ENCODE results near the gene CDPF1.

DNA sequence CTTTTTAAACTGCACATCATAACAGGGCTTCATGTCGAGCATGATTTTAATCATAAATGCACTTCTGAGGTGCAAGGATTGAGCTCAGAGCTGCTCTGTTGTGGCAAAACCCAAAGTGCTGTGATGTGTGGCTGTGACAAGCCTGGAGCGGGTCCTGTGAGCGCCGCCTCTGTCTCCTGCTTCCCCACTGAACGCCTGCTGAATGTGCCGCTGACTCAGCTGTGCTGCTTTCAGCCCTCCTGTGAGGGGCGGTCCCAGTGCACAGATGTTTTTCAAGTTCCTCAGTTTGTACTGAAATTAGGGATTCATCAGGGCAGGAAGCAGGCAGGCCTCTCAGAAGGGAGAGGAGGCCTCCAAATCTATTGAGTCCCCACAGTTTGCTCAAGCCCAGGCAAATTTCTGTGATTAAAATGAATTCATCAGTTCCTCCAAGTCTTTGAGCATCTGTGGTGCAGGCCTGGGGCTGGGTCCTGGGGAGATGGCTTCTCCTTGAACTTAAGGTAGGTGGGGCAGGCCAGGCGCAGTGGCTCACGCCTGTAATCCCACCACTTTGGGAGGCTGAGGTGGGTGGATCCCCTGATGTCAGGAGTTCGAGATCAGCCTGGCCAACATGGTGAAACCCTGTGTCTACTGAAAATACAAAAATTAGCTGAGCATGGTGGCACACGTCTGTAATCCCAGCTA is 43.6 kb upstream of the CDPF1 start:
- TF ChIP-seq, protein P1, sequence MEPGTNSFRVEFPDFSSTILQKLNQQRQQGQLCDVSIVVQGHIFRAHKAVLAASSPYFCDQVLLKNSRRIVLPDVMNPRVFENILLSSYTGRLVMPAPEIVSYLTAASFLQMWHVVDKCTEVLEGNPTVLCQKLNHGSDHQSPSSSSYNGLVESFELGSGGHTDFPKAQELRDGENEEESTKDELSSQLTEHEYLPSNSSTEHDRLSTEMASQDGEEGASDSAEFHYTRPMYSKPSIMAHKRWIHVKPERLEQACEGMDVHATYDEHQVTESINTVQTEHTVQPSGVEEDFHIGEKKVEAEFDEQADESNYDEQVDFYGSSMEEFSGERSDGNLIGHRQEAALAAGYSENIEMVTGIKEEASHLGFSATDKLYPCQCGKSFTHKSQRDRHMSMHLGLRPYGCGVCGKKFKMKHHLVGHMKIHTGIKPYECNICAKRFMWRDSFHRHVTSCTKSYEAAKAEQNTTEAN (CRISPR knock-in tag; conservative IDR thresholded peaks at IDR 0.05), result no peak
- TF ChIP-seq FOXJ3 (CRISPR knock-in tag; IDR thresholded peaks at IDR 0.05; ENCODE audit: borderline replicate concordance) (no peak), BCL6 (CRISPR knock-in tag; IDR thresholded peaks at IDR 0.05) (no peak), IKZF1 (IDR thresholded peaks at IDR 0.05) (no peak), ZFP37 (CRISPR knock-in tag; IDR thresholded peaks at IDR 0.05; ENCODE audit: borderline replicate concordance) (no peak), ZNF670 (CRISPR knock-in tag; IDR thresholded peaks at IDR 0.05; ENCODE audit: borderline replicate concordance) (no peak), MYC (CRISPR knock-in tag; IDR thresholded peaks at IDR 0.05; ENCODE audit: borderline replicate concordance) (no peak), ZBTB20 (CRISPR knock-in tag; IDR thresholded peaks at IDR 0.05; ENCODE audit: borderline replicate concordance, low read depth) (no peak), TAF1 (CRISPR knock-in tag; IDR thresholded peaks at IDR 0.05) (no peak), TBX2 (CRISPR knock-in tag; IDR thresholded peaks at IDR 0.05; ENCODE audit: borderline replicate concordance) (no peak)
- TF ChIP-seq, protein P2, sequence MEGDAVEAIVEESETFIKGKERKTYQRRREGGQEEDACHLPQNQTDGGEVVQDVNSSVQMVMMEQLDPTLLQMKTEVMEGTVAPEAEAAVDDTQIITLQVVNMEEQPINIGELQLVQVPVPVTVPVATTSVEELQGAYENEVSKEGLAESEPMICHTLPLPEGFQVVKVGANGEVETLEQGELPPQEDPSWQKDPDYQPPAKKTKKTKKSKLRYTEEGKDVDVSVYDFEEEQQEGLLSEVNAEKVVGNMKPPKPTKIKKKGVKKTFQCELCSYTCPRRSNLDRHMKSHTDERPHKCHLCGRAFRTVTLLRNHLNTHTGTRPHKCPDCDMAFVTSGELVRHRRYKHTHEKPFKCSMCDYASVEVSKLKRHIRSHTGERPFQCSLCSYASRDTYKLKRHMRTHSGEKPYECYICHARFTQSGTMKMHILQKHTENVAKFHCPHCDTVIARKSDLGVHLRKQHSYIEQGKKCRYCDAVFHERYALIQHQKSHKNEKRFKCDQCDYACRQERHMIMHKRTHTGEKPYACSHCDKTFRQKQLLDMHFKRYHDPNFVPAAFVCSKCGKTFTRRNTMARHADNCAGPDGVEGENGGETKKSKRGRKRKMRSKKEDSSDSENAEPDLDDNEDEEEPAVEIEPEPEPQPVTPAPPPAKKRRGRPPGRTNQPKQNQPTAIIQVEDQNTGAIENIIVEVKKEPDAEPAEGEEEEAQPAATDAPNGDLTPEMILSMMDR (CRISPR knock-in tag; IDR thresholded peaks at IDR 0.05), result no peak

All from HepG2 (cell line).